NCI-H2171 treated with DMSO at 0.1 percent for 48 hours (cell line): ENCODE measurements around the gene IL36G.

Source experiments
- DNase-seq: peaks from one replicate; lab custom pipeline; 2025; lab: John Stamatoyannopoulos, UW

The IL36G gene

GRCh38 chr2:112972423-112973086, 5.3 kb upstream of the IL36G start:
- no peak for DNase-seq

- DNase-seq = no peak
Observed at GRCh38 chr2:112973156-112973555, 4.7 kb upstream of the IL36G start.

- no peak for DNase-seq
Observed at GRCh38 chr2:112979731-112980130, 1.9 kb downstream of the IL36G start.

GRCh38 chr2:112980537-112980936, 2.7 kb downstream of the IL36G start:
- DNase-seq = no peak

GRCh38 chr2:112985090-112985489, 7.3 kb downstream of the IL36G start:
- DNase-seq = no peak

- no peak for DNase-seq
Observed at GRCh38 chr2:112989611-112990010, 11.8 kb downstream of the IL36G start.

- DNase-seq = no peak
Observed at GRCh38 chr2:112993831-112994230, 16.0 kb downstream of the IL36G start.

- no peak for DNase-seq
Observed at GRCh38 chr2:112994648-112995047, 16.8 kb downstream of the IL36G start.

GRCh38 chr2:112995346-112995920, 17.6 kb downstream of the IL36G start:
- no peak for DNase-seq

- DNase-seq = no peak
Observed at GRCh38 chr2:112996635-112997034, 18.8 kb downstream of the IL36G start.

GRCh38 chr2:112997151-112997550, 19.3 kb downstream of the IL36G start:
- no peak for DNase-seq

- DNase-seq = no peak
Observed at GRCh38 chr2:113000436-113000835, 22.6 kb downstream of the IL36G start.

GRCh38 chr2:113002677-113003076, 24.9 kb downstream of the IL36G start:
- DNase-seq = no peak

GRCh38 chr2:113005030-113005509, 27.3 kb downstream of the IL36G start, which contains the start of gene IL36A:
Gene IL36A (plus strand): TSS chr2:113005459. CDS start chr2:113005872, 413 bp downstream.
- no peak for DNase-seq

GRCh38 chr2:113007250-113007649, 29.4 kb downstream of the IL36G start:
- no peak for DNase-seq

- DNase-seq = no peak
Observed at GRCh38 chr2:113009622-113010021, 31.8 kb downstream of the IL36G start.

GRCh38 chr2:113010088-113010487, 32.3 kb downstream of the IL36G start:
- DNase-seq = no peak

GRCh38 chr2:113011108-113011507, 33.3 kb downstream of the IL36G start:
- no peak for DNase-seq

- no peak for DNase-seq
Observed at GRCh38 chr2:113012436-113013335, 34.9 kb downstream of the IL36G start.

- no peak for DNase-seq
Observed at GRCh38 chr2:113013336-113013661, 35.5 kb downstream of the IL36G start.

- DNase-seq = no peak
Observed at GRCh38 chr2:113014067-113014466, 36.3 kb downstream of the IL36G start.

GRCh38 chr2:113015042-113015441, 37.2 kb downstream of the IL36G start:
- DNase-seq = no peak

GRCh38 chr2:113015655-113016054, 37.8 kb downstream of the IL36G start:
- DNase-seq = no peak
